Liver (tissue), 9 donors: ENCODE data around the gene NDRG4. TPM values are rescaled to one million over a fixed set of nuclear protein-coding genes. Genes with fewer than 3 reads are reported as not detected.

ENCODE experiments used
- DNase-seq: peaks from one replicate; pipeline ENCODE4 v3.0.0-alpha.2; 2017; ENCODE audit warnings: low spot score
- H3K27ac ChIP-seq, 2 donors: one replicate each; pipeline ENCODE4 v1.7.0; 2013; ENCODE audit warnings: inconsistent platforms in 2 of 2, low read length in 2 of 2, control low read depth in 1 of 2, low read depth in 1 of 2, mild to moderate bottlenecking in 1 of 2
- H3K27me3 ChIP-seq, 4 donors: one replicate each; pipeline versions ENCODE4 v1.6.1 to v1.7.0; 2013; ENCODE audit warnings: low read length in 3 of 4, inconsistent platforms in 1 of 4, mild to moderate bottlenecking in 1 of 4, moderate library complexity in 1 of 4; ENCODE audit not compliant: control insufficient read depth in 4 of 4, insufficient read depth in 4 of 4
- H3K36me3 ChIP-seq, 4 donors: one replicate each; pipeline versions ENCODE4 v1.6.1 to v1.7.0; 2013; ENCODE audit warnings: low read length in 3 of 4, mild to moderate bottlenecking in 3 of 4, low read depth in 1 of 4, moderate library complexity in 1 of 4; ENCODE audit not compliant: control insufficient read depth in 4 of 4, insufficient read depth in 3 of 4
- H3K4me1 ChIP-seq, 4 donors: one replicate each; pipeline versions ENCODE4 v1.6.1 to v1.7.0; 2013; ENCODE audit warnings: low read length in 3 of 4, mild to moderate bottlenecking in 3 of 4, moderate library complexity in 1 of 4; ENCODE audit not compliant: control insufficient read depth in 4 of 4, insufficient read depth in 4 of 4
- H3K4me3 ChIP-seq, 3 donors: one replicate each; pipeline versions ENCODE4 v1.6.1 to v1.7.0; 2013; ENCODE audit warnings: low read length in 3 of 3, control low read depth in 1 of 3, low read depth in 1 of 3, mild to moderate bottlenecking in 1 of 3
- H3K9ac ChIP-seq, 2 donors: one replicate each; pipeline ENCODE4 v1.7.0; 2013; ENCODE audit warnings: low read length in 2 of 2, mild to moderate bottlenecking in 2 of 2, moderate library complexity in 2 of 2, control low read depth in 1 of 2, low read depth in 1 of 2
- H3K9me3 ChIP-seq, 4 donors: one replicate each; pipeline versions ENCODE4 v1.6.1 to v1.7.0; 2013; ENCODE audit warnings: low read length in 3 of 4; ENCODE audit not compliant: control insufficient read depth in 4 of 4
- EGR1 ChIP-seq, 2 donors: IDR thresholded peaks; 2 replicates each; pipeline ENCODE4 v1.6.1; 2016 to 2018; ENCODE audit warnings: antibody characterized with exemption in 2 of 2, low read depth in 2 of 2
- FOXA1 ChIP-seq: IDR thresholded peaks from 2 replicates; pipeline ENCODE4 v1.6.1; 2016; ENCODE audit warnings: antibody characterized with exemption
- GABPA ChIP-seq, 2 donors: IDR thresholded peaks in 1 of 2; conservative IDR thresholded peaks in 1 of 2; 2 replicates each; pipeline ENCODE4 v1.6.1; 2016; ENCODE audit warnings: antibody characterized with exemption in 2 of 2, mild to moderate bottlenecking in 1 of 2, moderate library complexity in 1 of 2
- HNF4A ChIP-seq, 2 donors: conservative IDR thresholded peaks; 2 replicates each; pipeline ENCODE4 v1.6.1; 2016; ENCODE audit warnings: antibody characterized with exemption in 2 of 2, mild to moderate bottlenecking in 2 of 2
- HNF4G ChIP-seq: IDR thresholded peaks from 2 replicates; pipeline ENCODE4 v1.6.1; 2016; ENCODE audit warnings: antibody characterized with exemption
- JUND ChIP-seq, 2 donors: IDR thresholded peaks; 2 replicates each; pipeline ENCODE4 v1.6.1; 2016; ENCODE audit warnings: antibody characterized with exemption in 2 of 2
- RAD21 ChIP-seq, 2 donors: IDR thresholded peaks; 2 replicates each; pipeline ENCODE4 v1.6.1; 2016; ENCODE audit warnings: antibody characterized with exemption in 2 of 2, mild to moderate bottlenecking in 2 of 2
- SP1 ChIP-seq: IDR thresholded peaks from 2 replicates; pipeline ENCODE4 v1.6.1; 2018; ENCODE audit warnings: antibody characterized with exemption, mild to moderate bottlenecking
- TAF1 ChIP-seq: conservative IDR thresholded peaks from 2 replicates; pipeline ENCODE4 v1.6.1; 2016; ENCODE audit warnings: antibody characterized with exemption, mild to moderate bottlenecking
- YY1 ChIP-seq: IDR thresholded peaks from 2 replicates; pipeline ENCODE4 v1.6.1; 2016; ENCODE audit warnings: antibody characterized with exemption, mild to moderate bottlenecking
- WGBS: extraction: QIAGEN DNeasy Blood & Tissue Kit; methylation state at CpG from one replicate; pipeline ENCODE4 v1.1.7; 2013; 5-methylcytosine and 5-hydroxymethylcytosine counted together
- polyA plus RNA-seq, 2 donors: library from polyadenylated mRNA; stranded (reverse) in 1 of 2; unstranded in 1 of 2; fragments of 200-250 nt in 1 of 2; fragments of >200 nt in 1 of 2; fragmentation: Nextera tagmentation in 1 of 2; extraction: Ambion mirVana in 1 of 2; gene quantifications; one replicate each; pipeline versions ENCODE4 v1.2.1 to v1.2.3, GENCODE V29; 2013 to 2015
- total RNA-seq, 2 donors: library from RNA; depleted of rRNA; stranded (reverse); fragments of >200 nt; gene quantifications; one replicate each; pipeline ENCODE4 v1.2.3, GENCODE V29; 2014
- TF ChIP-seq, protein P1 (sequence below): IDR thresholded peaks from 2 replicates; pipeline ENCODE4 v1.6.1; 2016; ENCODE audit warnings: antibody characterized with exemption
- TF ChIP-seq, protein P2 (sequence below): IDR thresholded peaks from 2 replicates; pipeline ENCODE4 v1.6.1; 2016; ENCODE audit warnings: antibody characterized with exemption
- TF ChIP-seq, protein P3 (sequence below): IDR thresholded peaks from 2 replicates; pipeline ENCODE4 v1.6.1; 2016; ENCODE audit warnings: antibody characterized with exemption
- donor health status: healthy.
- donor health status: healthy.
- donor health status: healthy.
- donor health status: healthy.
- donor health status: healthy.

The NDRG4 gene
- total and polyA plus RNA-seq, 4 donors, result 0.40 to 1.1 (median 0.86) TPM

DNA sequence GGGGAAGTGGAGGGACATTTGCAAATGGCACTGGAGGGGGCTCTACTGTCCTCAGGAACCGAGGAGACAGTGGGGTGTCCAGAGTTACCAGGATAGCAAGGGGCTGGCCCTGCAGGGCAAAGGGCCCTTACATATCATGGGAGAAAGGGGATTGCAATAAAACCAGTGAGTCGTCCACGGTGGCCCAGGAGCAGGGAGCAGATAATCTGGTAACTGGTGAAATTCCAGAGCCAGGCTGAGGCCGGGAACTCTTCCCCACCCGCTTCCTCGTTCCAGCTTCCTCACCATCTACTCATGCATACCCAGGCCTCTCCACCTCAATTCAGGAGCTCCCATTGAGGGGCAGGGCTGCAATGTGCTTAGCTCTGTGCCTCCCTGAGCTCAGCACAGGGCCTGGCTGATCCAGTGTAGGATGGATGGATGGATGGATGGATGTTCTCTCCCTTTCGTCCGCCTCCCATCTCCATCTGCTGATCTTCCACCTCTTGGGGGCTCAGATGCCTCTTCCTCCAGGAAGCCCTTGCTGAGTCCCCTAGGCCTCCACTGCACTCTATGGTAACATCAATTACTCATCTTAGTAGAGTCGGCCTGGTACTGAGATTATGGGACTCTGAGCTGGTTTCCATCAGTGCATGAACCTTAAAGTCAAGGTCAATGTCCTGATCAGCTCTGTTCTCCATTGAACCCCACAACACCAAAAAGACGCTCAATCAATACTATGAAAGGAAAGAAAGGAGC is 41.2 kb upstream of the NDRG4 start (continued):
- TF ChIP-seq, protein P1, sequence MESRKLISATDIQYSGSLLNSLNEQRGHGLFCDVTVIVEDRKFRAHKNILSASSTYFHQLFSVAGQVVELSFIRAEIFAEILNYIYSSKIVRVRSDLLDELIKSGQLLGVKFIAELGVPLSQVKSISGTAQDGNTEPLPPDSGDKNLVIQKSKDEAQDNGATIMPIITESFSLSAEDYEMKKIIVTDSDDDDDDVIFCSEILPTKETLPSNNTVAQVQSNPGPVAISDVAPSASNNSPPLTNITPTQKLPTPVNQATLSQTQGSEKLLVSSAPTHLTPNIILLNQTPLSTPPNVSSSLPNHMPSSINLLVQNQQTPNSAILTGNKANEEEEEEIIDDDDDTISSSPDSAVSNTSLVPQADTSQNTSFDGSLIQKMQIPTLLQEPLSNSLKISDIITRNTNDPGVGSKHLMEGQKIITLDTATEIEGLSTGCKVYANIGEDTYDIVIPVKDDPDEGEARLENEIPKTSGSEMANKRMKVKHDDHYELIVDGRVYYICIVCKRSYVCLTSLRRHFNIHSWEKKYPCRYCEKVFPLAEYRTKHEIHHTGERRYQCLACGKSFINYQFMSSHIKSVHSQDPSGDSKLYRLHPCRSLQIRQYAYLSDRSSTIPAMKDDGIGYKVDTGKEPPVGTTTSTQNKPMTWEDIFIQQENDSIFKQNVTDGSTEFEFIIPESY, result no peak
- TF ChIP-seq RAD21 (IDR thresholded peaks at IDR 0.05) (no peak), SP1 (no peak), TAF1 (no peak)

DNA sequence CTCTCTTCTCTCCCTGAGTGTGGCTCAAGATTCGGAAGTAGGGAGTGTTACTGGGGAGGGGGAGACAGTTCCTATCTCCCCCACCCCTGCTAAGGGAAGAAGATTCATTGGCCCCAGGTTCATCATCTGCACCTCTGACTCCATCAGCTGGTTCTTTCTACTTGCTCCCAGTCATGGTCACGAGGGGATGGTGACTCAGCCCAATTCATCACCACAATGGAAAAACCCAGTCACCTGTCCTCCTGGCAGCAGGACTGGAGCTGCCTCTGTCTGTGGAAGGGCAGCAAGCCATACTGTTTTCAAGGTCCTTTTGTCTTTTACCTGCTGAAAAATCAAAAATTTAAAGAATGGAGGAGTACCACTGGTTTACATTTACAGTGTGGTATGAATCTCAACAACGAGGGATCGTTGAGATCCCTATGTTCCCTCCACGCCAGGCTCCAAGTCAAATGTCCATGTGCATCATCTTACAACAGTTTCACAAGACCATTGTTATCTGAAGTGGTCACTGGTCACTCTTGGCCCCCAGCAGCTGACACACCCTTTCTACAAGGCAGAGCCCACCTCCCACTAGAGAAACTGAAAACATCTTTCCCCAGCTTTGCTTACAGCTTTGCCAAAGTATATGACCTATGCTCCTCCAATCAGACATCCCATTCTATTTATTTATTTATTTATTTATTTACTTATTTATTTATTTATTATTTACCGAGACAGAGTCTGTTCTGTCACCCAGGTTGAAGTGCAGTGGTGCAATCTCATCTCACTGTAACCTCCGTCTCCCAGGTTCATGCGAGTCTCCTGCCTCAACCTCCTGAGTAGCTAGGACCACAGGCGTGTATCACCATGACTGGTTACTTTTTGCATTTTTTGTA is 40.4 kb upstream of the NDRG4 start:
- no peak overlapping the region for H3K9ac ChIP-seq
- no peak for DNase-seq
- H3K9me3 ChIP-seq, result no peaks in the 10 kb centered on the region
- H3K4me3 ChIP-seq, result no peak overlapping the region
- 87% methylated on average over 9 of the region's 9 CpGs for WGBS
- no peaks in the 10 kb centered on the region for H3K36me3 ChIP-seq
- H3K4me1 ChIP-seq, result peaks cover 2 to 13% (median 9%) of the 10 kb centered on the region in 4 donors
- peaks cover 0 to 6% (median 0%) of the 10 kb centered on the region in 4 donors for H3K27me3 ChIP-seq
- H3K27ac ChIP-seq, result no peak overlapping the region
- TF ChIP-seq HNF4A (conservative IDR thresholded peaks at IDR 0.05) (no peak), SP1 (no peak), GABPA (IDR thresholded peaks at IDR 0.05 in 1 of 2, conservative IDR thresholded peaks at IDR 0.05 in 1 of 2) (no peak), YY1 (no peak), RAD21 (IDR thresholded peaks at IDR 0.05) (no peak), FOXA1 (no peak), JUND (IDR thresholded peaks at IDR 0.05) (no peak), HNF4G (no peak), EGR1 (IDR thresholded peaks at IDR 0.05; ENCODE audit: low read depth in 2 of 2) (no peak)
- TF ChIP-seq, protein P2, sequence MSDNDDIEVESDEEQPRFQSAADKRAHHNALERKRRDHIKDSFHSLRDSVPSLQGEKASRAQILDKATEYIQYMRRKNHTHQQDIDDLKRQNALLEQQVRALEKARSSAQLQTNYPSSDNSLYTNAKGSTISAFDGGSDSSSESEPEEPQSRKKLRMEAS, result no peak
- TF ChIP-seq, protein P1, result no peak
- TF ChIP-seq, protein P3, sequence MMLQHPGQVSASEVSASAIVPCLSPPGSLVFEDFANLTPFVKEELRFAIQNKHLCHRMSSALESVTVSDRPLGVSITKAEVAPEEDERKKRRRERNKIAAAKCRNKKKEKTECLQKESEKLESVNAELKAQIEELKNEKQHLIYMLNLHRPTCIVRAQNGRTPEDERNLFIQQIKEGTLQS, result no peak

DNA sequence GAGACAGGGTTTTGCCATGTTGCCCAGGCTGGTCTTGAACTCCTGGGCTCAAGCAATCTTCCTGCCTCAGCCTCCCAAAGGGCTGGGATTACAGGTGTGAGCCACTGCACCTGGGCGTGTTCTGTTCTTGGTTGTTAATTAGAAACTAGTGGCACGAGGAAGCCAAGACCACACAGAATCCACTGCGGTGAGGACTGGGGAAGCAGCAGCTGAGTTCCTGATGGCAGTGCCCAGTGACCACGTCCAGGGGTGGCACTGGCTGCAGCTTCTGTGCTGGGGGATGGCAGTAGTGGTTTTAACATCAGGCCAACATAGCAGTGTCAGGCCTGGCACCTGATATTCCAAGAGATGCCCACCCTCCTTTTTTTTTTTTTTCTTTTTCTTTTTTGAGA is 39.7 kb upstream of the NDRG4 start:
- DNase-seq, result no peak
- TF ChIP-seq, protein P3, result no peak
- TF ChIP-seq, protein P1, result no peak
- TF ChIP-seq EGR1 (IDR thresholded peaks at IDR 0.05; ENCODE audit: low read depth in 2 of 2), result no peak
- Histone ChIP-seq H3K36me3 (no peaks in the 10 kb centered on the region), H3K9ac (no peak overlapping the region), H3K27ac (no peak overlapping the region), H3K27me3 (peaks cover 0 to 7% (median 0%) of the 10 kb centered on the region in 4 donors), H3K4me1 (peaks cover 5 to 19% (median 12%) of the 10 kb centered on the region in 4 donors), H3K9me3 (no peaks in the 10 kb centered on the region), H3K4me3 (no peak overlapping the region)
- 79% methylated on average over 4 of the region's 4 CpGs for whole genome bisulfite sequencing
